T-helper 2 cell treated with Interferon-gamma antibody and Interleukin-4, amounts not matched to agents 100 ng/mL and 5 ng/mL, for 36 hours (primary cell): ENCODE measurements around the gene PRMT5. TPM values are rescaled to one million over a fixed set of nuclear protein-coding genes. Genes with fewer than 3 reads are reported as not detected.

Experiments
- intact Hi-C: fragments of 100-400 bp; cut with micrococcal nuclease; formaldehyde crosslinking; loops from one replicate; pipeline ENCODE4 v1.15.1; 2023
- total RNA-seq: library from RNA; stranded (reverse); gene quantifications from 2 replicates; pipeline ENCODE4 v1.2.3, GENCODE V29; 2022

The PRMT5 gene
- total RNA-seq, 1 donor from 2014 or later, result 78.8 TPM

GRCh38 chr14:22935156-22935555, 6.0 kb upstream of the PRMT5 start:
- intact Hi-C loops, result no loop called here

GRCh38 chr14:22932146-22932545, 3.0 kb upstream of the PRMT5 start:
- intact Hi-C loops, result no loop called here

GRCh38 chr14:22929961-22930364, 787 bp upstream of the PRMT5 start:
- intact Hi-C loops, result loop anchor here (1.0 to 2.0 kb wide), 10 partner anchors 11 to 1184 kb away; partner anchors contain the start of genes CDH24, DAD1, DCAF11 and HAUS4

GRCh38 chr14:22928237-22929103, 706 bp downstream of the PRMT5 start:
- intact Hi-C loops, result loop anchor here (1.0 to 2.0 kb wide), 9 partner anchors 9 to 1186 kb away; partner anchors contain the start of genes CDH24, DAD1, DCAF11 and HAUS4

- intact Hi-C loops, result no loop called here
These were observed 2.9 kb downstream of the PRMT5 start for GRCh38 chr14:22926316-22926715.

- intact Hi-C loops, result no loop called here
These were observed 3.7 kb downstream of the PRMT5 start for GRCh38 chr14:22925513-22925912.

GRCh38 chr14:22923746-22924145, 5.4 kb downstream of the PRMT5 start:
- intact Hi-C loops, result no loop called here

GRCh38 chr14:22922294-22922693, 6.9 kb downstream of the PRMT5 start:
- intact Hi-C loops, result no loop called here

- intact Hi-C loops, result no loop called here
These were observed 8.5 kb downstream of the PRMT5 start for GRCh38 chr14:22920697-22921096.

- intact Hi-C loops, result loop anchor here (1.0 to 5.0 kb wide), 8 partner anchors 10 to 367 kb away; partner anchors contain the start of genes HOMEZ, LRP10, OXA1L and PRMT5
These were observed 9.6 kb downstream of the PRMT5 start for GRCh38 chr14:22919601-22919921.

GRCh38 chr14:22918804-22919600, 10.2 kb downstream of the PRMT5 start, which contains the start of gene RBM23:
RBM23 (minus strand) TSS chr14:22919149.
- intact Hi-C loops, result loop anchor here (1.0 to 5.0 kb wide), 9 partner anchors 10 to 367 kb away; partner anchors contain the start of genes DAD1, HOMEZ, LRP10 and OXA1L

GRCh38 chr14:22915886-22916521, 13.2 kb downstream of the PRMT5 start:
- intact Hi-C loops, result loop anchor here (5.0 kb wide), 1 partner anchor 91 kb away; no protein-coding TSS in a partner anchor

GRCh38 chr14:22914836-22915235, 14.3 kb downstream of the PRMT5 start:
- intact Hi-C loops, result loop anchor here (5.0 kb wide), 1 partner anchor 92 kb away; no protein-coding TSS in a partner anchor

GRCh38 chr14:22910916-22911315, 18.3 kb downstream of the PRMT5 start:
- intact Hi-C loops, result no loop called here

GRCh38 chr14:22908601-22909000, 20.6 kb downstream of the PRMT5 start:
- intact Hi-C loops, result no loop called here

GRCh38 chr14:22907429-22907828, 21.7 kb downstream of the PRMT5 start:
- intact Hi-C loops, result no loop called here

GRCh38 chr14:22906073-22906472, 23.1 kb downstream of the PRMT5 start:
- intact Hi-C loops, result no loop called here

- intact Hi-C loops, result no loop called here
These were observed 23.5 kb downstream of the PRMT5 start for GRCh38 chr14:22905627-22906026.

- intact Hi-C loops, result no loop called here
These were observed 25.5 kb downstream of the PRMT5 start for GRCh38 chr14:22903742-22904087.

- intact Hi-C loops, result no loop called here
These were observed 27.4 kb downstream of the PRMT5 start for GRCh38 chr14:22901799-22902198.

GRCh38 chr14:22900081-22900799, 28.9 kb downstream of the PRMT5 start:
- intact Hi-C loops, result loop anchor here (1.0 kb wide), 4 partner anchors 28 to 330 kb away; no protein-coding TSS in a partner anchor
